HG03045 (cell line): ENCODE results near the gene IQCC.

ENCODE experiments used
- ATAC-seq: cut with Tn5 transposase; IDR thresholded peaks from one replicate; pipeline ENCODE4 v1.9.1; 2021; ENCODE audit warnings: mild to moderate bottlenecking, moderate library complexity; ENCODE audit not compliant: unreplicated experiment

The IQCC gene

GRCh38 chr1:32255072-32256071, 49.9 kb downstream of the IQCC start:
- ATAC-seq: no peak

GRCh38 chr1:32256473-32257226, 51.2 kb downstream of the IQCC start:
- ATAC-seq: no peak

GRCh38 chr1:32257227-32257508, 51.7 kb downstream of the IQCC start:
- no peak for ATAC-seq
